LNCAP (cell line): ENCODE data around the gene AAMDC.

ENCODE experiments used
- TF ChIP-seq, protein P1 (sequence below): fragments of 450-650 bp; IDR thresholded peaks from 2 replicates; pipeline ENCODE4 v1.5.1; 2017; ENCODE audit warnings: mild to moderate bottlenecking

The AAMDC gene

DNA sequence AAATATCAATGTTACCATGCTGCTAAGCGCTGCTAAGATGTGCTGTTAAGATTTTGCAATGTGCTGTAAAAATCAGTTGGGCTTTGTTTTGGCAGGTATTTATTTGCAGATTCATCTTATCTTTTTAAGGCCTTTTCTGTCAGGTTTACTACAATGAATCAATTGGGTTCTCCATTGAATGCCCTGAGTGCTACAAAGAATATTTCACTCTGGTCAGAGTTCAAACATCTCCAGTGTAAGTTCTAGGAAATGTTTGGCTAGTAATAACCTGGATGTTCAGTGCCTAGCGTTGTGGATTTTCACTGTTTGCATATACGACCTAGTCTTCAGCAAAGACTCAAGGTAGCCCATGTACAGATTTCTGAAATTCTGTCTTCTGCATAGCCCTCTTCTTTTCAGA, 36.4 kb upstream of the AAMDC start:
- TF ChIP-seq, protein P1, sequence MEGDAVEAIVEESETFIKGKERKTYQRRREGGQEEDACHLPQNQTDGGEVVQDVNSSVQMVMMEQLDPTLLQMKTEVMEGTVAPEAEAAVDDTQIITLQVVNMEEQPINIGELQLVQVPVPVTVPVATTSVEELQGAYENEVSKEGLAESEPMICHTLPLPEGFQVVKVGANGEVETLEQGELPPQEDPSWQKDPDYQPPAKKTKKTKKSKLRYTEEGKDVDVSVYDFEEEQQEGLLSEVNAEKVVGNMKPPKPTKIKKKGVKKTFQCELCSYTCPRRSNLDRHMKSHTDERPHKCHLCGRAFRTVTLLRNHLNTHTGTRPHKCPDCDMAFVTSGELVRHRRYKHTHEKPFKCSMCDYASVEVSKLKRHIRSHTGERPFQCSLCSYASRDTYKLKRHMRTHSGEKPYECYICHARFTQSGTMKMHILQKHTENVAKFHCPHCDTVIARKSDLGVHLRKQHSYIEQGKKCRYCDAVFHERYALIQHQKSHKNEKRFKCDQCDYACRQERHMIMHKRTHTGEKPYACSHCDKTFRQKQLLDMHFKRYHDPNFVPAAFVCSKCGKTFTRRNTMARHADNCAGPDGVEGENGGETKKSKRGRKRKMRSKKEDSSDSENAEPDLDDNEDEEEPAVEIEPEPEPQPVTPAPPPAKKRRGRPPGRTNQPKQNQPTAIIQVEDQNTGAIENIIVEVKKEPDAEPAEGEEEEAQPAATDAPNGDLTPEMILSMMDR = no peak

DNA sequence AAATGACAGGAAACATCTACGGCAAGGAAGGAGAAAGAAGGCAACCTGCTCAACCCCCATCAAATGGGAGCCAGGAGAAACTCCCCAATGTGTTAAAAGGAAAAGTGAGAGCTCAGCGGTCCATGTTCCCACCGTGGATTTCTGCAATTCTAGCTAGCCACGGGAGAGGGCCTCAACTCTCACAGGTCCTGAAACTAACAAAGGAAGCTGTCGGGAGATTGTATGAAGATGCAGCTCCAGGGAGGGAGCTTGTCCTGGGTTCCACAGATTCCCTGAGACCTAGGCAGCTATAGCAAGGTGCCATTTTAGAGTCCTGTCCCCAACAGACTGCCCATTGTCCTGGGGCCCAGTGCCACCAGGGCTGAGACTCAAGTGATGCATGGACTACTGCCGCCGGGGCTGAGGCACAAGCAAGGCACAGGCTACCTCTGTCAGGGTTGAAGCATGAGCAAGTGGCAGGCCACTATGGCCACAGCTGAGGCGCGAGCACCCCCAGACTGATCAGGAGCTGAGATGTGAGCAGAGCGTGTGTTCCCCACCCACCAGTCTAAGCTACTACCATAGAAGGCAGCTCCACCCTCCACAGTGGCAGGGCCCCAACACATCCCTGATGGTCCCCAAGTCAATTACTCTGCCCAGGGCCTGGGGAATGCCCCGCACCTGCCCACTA, 31.7 kb upstream of the AAMDC start:
- TF ChIP-seq, protein P1 = no peak

DNA sequence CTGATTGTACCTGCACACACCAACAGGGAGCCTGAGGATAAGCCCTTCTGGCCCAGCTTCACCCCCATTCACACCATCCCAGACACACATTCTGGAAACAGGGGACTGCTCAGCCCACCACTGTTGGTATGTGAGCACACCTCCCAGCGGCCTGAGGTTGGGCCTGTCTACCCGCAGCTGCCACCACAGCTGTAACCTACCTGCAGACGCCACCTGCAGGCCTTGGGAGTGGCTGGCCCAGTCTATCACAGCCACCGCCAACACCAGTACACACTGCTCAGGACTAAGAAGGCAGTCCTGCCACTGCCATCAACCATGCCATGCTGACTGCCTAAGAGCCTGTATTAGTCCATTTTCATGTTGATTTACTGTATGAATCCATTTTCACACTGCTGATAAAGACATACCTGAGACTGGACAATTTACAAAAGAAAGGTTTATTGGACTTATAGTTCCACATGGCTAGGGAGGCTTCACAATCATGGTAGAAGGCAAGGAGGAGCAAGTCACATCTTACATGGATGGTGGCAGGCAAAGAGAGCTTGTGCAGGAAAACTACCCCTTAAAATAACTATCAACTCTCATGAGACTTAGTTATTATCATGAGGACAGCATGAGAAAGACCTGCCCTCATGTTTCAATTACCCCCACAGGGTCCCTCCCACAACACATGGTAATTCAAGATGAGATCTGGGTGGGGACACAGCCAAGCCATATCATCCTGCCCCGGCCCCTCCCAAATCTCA, 31.0 kb upstream of the AAMDC start:
- TF ChIP-seq, protein P1 = no peak

DNA sequence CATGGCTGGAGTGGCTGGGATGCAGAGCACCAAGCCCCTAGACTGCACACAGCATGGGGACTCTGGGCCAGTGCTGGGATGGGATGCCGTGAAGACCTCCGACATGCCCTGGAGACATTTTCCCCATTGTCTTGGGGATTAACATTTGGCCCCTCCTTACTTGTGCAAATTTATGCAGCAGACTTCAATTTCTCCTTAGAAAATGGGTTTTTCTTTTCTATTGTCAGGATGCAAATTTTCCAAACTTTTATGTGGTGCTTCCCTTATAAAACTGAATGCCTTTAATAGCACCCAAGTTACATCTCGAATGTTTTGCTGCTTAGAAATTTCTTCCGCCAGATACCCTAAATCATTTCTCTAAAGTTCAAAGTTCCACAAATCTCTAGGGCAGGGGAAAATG, 29.6 kb upstream of the AAMDC start:
- TF ChIP-seq, protein P1 = no peak

DNA sequence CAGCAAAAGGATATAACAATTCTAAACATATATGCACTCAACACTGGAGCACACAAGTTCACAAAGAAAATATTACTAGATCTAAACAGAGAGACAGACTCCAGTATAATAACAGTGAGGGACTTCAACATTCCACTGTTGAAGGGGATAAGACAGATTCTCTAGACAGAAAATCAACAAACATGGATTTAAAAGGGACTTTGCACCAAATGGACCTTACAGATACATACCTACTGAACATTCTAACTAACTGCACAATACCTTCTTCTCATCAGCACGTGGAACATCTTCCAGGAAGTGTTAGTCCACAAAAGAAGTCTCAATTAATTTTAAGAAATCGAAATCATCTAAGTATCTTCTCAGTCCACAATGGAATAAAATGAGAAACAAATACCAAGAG, 27.0 kb upstream of the AAMDC start:
- TF ChIP-seq, protein P1 = no peak

DNA sequence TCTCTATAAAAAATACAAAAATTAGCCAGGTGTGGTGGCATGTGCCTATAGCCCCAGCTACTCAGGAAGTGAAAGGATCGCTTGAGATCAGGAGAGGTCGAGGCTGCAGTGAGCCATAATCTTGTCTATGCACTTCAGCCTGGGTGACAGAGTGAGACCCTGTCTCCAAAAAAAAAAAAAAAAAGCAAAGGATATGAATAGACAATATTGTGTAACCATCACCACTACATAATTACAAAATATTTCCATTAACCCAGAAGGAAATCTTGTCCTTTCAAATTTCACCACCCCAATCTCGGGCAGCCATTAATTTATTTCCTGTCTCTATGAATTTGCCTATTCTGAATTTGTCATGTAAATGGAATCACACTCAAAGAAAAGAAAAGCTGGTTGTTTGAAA, 21.6 kb upstream of the AAMDC start:
- TF ChIP-seq, protein P1 = no peak

DNA sequence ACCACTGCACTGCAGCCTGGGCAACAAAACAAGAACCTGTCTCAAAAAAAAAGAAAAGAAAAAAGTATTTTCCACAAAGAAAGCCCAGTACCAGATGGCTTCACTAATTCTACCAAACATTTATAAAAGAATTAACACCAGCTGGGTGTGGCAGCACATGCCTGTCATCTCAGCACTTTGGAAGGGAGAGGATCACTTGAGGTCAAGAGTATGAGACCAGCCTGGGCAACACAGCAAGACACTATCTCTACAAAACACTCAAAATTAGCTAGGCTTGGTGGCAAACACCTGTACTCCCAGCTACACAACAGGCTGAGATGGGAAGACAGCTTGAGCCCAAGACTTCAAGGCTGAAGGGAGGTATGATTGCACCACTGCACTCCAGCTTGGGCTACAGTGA, 20.5 kb upstream of the AAMDC start:
- TF ChIP-seq, protein P1 = no peak
